Body of pancreas (tissue), 4 donors: ENCODE data around the gene NAPG.
"Not testable (repeated sequence)": the region's sequence is repeated elsewhere in the genome, so short reads cannot be mapped to it uniquely, and the experiment has no call there.

ENCODE experiments used
- CTCF ChIP-seq, 7 experiments: fragments of 450-650 bp in 4 of 7; fragments of 200-600 bp in 3 of 7; sonication (generic) in 3 of 7; IDR thresholded peaks; one replicate each; pipeline ENCODE4 v1.5.1; 2016 to 2019; ENCODE audit warnings: antibody characterized with exemption in 7 of 7
- POLR2A ChIP-seq, 3 donors: fragments of 450-650 bp; IDR thresholded peaks; one replicate each; pipeline ENCODE4 v1.6.1; 2016; ENCODE audit warnings: antibody characterized with exemption in 3 of 3, mild to moderate bottlenecking in 2 of 3

GRCh38 chr18:10539124-10539523 is 13.3 kb downstream of the NAPG start:
- not testable (repeated sequence) for TF ChIP-seq POLR2A, CTCF (IDR thresholded peaks at IDR 0.05)
